ENCODE results near the gene MSANTD1. TPM values are rescaled to one million over a fixed set of nuclear protein-coding genes. Genes with fewer than 3 reads are reported as not detected.

Gene MSANTD1
- polyA plus RNA-seq, 1 experiment, result 0.04 TPM

- POLR2A ChIA-PET, result no interaction called here
- CTCF ChIA-PET, result interaction anchor here (0.6 kb wide), 1 partner anchor 123 kb away, joined by 3 read pairs; no protein-coding TSS in a partner anchor
- H3K27ac ChIP-seq (ENCODE audit: low read depth, low read length), result no peak overlapping the region
- no peak for TF ChIP-seq CTCF (IDR thresholded peaks at IDR 0.05; ENCODE audit: low read depth, low read length)
- H3K4me3 ChIP-seq (ENCODE audit: low read depth, low read length), result no peak overlapping the region
- no peak for DNase-seq (ENCODE audit: low read depth, low spot score)
- peaks cover 35% of the 10 kb centered on the region for H3K27me3 ChIP-seq (ENCODE audit: control insufficient read depth, insufficient read depth, low read length)
- H3K9me3 ChIP-seq (ENCODE audit: control insufficient read depth, insufficient read depth, low read length), result peaks cover 3% of the 10 kb centered on the region; the same call in 1 of the 2 replicates
Measured at GRCh38 chr4:3268395-3269104, 19.6 kb downstream of the MSANTD1 start.

- ChIA-PET CTCF (no interaction called here), POLR2A (no interaction called here)
- H3K4me3 ChIP-seq (ENCODE audit: low read depth, low read length), result no peak overlapping the region
- TF ChIP-seq CTCF (IDR thresholded peaks at IDR 0.05; ENCODE audit: low read depth, low read length), result no peak
- peaks cover 32% of the 10 kb centered on the region for H3K27me3 ChIP-seq (ENCODE audit: control insufficient read depth, insufficient read depth, low read length)
- H3K9me3 ChIP-seq (ENCODE audit: control insufficient read depth, insufficient read depth, low read length), result peaks cover 3% of the 10 kb centered on the region; the same call in 1 of the 2 replicates
- H3K27ac ChIP-seq (ENCODE audit: low read depth, low read length), result no peak overlapping the region
- DNase-seq (ENCODE audit: low read depth, low spot score), result no peak
Measured at GRCh38 chr4:3269105-3269927, 20.4 kb downstream of the MSANTD1 start.

- H3K27ac ChIP-seq (ENCODE audit: low read depth, low read length), result no peak overlapping the region
- peaks cover 24% of the 10 kb centered on the region for H3K27me3 ChIP-seq (ENCODE audit: control insufficient read depth, insufficient read depth, low read length)
- H3K9me3 ChIP-seq (ENCODE audit: control insufficient read depth, insufficient read depth, low read length), result peaks cover 3% of the 10 kb centered on the region; the same call in 1 of the 2 replicates
- TF ChIP-seq CTCF (IDR thresholded peaks at IDR 0.05; ENCODE audit: low read depth, low read length), result no peak
- H3K4me3 ChIP-seq (ENCODE audit: low read depth, low read length), result no peak overlapping the region
- ChIA-PET CTCF (no interaction called here), POLR2A (no interaction called here)
- DNase-seq (ENCODE audit: low read depth, low spot score), result no peak
Measured at GRCh38 chr4:3269991-3270611, 21.1 kb downstream of the MSANTD1 start.

GRCh38 chr4:3271131-3271530 is 22.2 kb downstream of the MSANTD1 start:
- H3K9me3 ChIP-seq (ENCODE audit: control insufficient read depth, insufficient read depth, low read length), result peaks cover 3% of the 10 kb centered on the region; the same call in 1 of the 2 replicates
- peaks cover 22% of the 10 kb centered on the region for H3K27me3 ChIP-seq (ENCODE audit: control insufficient read depth, insufficient read depth, low read length)
- DNase-seq (ENCODE audit: low read depth, low spot score), result no peak
- no peak for TF ChIP-seq CTCF (IDR thresholded peaks at IDR 0.05; ENCODE audit: low read depth, low read length)
- H3K27ac ChIP-seq (ENCODE audit: low read depth, low read length), result no peak overlapping the region
- H3K4me3 ChIP-seq (ENCODE audit: low read depth, low read length), result no peak overlapping the region
- ChIA-PET CTCF (no interaction called here), POLR2A (no interaction called here)

Measured in AG04450 (cell line).